PC-9 (cell line): ENCODE data around the gene LOC101059915.

Experiments
- EZH2 ChIP-seq: fragments of 200-600 bp; sonication (generic); IDR thresholded peaks from 2 replicates; pipeline ENCODE4 v1.8.0; 2017; ENCODE audit warnings: antibody characterized with exemption, low read depth
- TF ChIP-seq, protein P1 (sequence below): fragments of 200-600 bp; sonication (generic); conservative IDR thresholded peaks from 2 replicates; pipeline ENCODE4 v1.6.1; 2017; ENCODE audit warnings: mixed run types, antibody characterized with exemption, mild to moderate bottlenecking, moderate library complexity

DNA sequence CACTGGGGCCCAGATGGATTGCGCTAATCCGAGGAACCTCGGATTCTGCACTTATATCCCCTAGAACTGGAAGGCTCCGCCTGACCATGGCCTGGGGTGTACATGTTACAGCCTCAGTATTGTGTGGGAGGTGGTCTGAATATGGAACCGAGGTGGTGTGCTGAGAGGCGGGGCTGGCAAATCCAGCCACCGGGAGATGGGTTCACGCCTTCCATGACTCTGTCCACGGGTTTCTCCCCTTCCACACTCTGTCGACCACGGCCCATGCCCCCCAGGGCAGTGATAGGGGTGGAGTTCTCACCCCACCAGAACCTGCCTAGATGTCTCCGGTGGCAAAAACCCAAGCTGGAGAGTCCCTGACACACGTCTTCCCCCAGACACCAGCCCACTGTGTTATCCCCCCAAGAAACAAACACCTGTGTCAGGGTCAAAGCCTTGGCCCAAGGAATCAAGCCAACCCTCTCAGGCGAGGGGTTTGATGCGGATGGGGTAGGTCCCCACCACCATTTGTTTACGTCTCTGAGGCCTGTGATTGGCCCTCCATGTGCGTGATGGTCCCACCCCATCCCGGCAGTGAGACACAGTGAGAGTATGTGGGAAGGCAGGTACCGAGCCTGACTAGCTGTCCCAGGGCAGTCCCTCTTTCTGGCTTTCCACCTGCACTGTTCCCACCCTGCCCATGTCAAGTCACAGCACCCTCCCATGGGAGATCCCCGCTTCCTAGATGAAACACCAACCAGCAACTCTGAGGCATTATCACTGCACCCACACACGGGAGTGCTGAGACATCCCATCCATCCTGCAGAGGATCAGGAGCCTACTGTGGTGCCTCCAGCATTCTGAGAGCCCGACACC is 6.6 kb upstream of the LOC101059915 start:
- no peak for TF ChIP-seq EZH2
- TF ChIP-seq, protein P1, sequence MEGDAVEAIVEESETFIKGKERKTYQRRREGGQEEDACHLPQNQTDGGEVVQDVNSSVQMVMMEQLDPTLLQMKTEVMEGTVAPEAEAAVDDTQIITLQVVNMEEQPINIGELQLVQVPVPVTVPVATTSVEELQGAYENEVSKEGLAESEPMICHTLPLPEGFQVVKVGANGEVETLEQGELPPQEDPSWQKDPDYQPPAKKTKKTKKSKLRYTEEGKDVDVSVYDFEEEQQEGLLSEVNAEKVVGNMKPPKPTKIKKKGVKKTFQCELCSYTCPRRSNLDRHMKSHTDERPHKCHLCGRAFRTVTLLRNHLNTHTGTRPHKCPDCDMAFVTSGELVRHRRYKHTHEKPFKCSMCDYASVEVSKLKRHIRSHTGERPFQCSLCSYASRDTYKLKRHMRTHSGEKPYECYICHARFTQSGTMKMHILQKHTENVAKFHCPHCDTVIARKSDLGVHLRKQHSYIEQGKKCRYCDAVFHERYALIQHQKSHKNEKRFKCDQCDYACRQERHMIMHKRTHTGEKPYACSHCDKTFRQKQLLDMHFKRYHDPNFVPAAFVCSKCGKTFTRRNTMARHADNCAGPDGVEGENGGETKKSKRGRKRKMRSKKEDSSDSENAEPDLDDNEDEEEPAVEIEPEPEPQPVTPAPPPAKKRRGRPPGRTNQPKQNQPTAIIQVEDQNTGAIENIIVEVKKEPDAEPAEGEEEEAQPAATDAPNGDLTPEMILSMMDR, result no peak
